NCI-H526 (cell line): ENCODE measurements around the gene STRN3.
A peak's percentile ranks its signal among the peaks of the same experiment; 100 is the strongest.
"Not testable (repeated sequence)": the region's sequence is repeated elsewhere in the genome, so short reads cannot be mapped to it uniquely, and the experiment has no call there.

Experiments used
- DNase-seq, 2 experiments: peaks; one replicate each; lab custom pipeline; 2025; lab: John Stamatoyannopoulos, UW

STRN3 gene

DNA sequence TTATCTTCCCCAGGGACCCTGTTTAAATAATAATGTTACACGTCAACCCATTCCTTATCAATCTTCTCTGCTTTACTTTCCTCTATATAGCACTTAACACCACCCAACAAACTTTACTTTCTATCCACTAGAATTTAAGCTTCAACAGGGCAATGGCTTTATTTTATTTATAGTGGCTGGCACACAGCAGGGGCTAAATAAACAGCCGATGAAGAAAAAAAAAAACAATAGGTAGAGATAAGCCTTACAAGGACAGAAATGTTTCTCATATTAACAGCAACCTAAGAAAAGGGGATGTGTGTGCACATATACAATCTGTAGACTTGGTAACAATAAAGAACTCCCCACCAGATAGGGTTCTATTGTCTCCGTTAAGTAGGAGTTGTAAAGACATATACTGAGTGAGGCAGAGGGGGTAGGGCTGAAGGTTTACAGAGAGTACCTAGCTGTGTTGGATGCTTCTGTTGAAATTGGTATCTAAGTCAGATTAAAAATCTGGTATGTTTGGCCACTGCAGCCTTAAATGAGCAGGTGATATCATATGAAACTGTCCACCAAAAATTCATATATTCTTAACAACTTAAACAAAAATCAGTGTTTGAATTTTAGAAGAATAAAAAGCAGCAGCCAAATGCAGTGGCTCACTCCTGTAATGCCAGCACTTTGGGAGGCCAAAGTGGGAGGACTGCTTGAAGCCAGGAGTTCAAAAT lies 25.4 kb downstream of the STRN3 start:
- no peak for DNase-seq

DNA sequence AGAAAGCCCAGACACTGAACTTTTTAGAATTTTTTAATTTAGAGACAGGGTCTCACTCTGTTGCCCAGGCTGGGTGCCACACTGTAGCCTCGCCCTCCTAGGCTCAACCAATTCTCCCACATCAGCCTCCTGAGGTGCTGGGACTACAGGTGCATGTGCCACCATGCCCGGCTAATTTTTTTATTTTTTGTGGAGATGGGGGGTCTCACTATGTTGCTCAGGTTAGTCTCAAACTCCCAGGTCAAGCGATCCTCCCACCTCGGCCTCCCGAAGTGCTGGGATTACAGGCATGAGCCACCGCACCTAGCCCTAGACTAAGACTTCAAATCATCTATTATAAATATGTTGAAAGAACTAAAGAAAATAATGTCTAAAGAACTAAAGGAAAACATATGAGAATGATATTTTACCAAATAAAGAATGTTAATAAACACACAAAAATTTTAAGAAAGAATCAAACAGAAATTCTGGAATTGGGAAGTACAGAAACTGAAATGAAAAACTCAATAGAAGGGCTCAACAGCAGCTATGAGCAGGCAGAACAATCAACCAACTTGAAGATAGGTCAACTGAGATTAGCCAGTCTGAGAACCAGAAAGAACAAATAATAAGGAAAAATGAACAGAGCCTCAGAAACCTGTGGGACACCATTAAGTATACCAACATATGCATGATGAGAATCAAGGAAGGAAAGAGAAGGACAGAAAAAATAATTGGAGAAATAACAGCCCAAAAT lies 27.0 kb downstream of the STRN3 start:
- no peak for DNase-seq

- no peak for DNase-seq
Observed at GRCh38 chr14:30998100-30998706, 28.0 kb downstream of the STRN3 start.

GRCh38 chr14:30996892-30997659 lies 29.1 kb downstream of the STRN3 start:
- no peak for DNase-seq

DNA sequence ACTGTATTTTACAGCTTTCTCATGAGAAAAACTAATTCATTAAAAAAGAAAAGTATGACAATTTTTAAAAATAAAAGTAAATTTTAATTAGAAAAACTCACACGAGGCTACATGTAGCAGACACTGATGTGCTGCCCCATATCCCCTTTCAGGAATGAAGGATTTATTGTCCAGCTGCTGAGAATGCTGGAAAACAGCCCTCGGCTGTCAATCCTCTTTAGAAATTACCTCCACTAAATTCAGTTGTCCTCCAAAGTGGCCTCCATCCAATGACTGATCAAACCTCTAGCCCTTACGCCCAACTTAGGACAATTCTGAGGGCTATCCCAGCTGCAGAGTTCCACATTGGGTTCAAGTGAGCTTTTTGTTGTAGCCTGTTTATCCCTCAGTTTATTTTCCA lies 30.5 kb downstream of the STRN3 start:
- no peak for DNase-seq

- no peak for DNase-seq
Observed at GRCh38 chr14:30994681-30995620, 31.2 kb downstream of the STRN3 start.

- DNase-seq = no peak
Observed at GRCh38 chr14:30993071-30993470, 33.1 kb downstream of the STRN3 start.

GRCh38 chr14:30991408-30991807 lies 34.8 kb downstream of the STRN3 start:
- no peak for DNase-seq

GRCh38 chr14:30990770-30991169 lies 35.4 kb downstream of the STRN3 start:
- DNase-seq = no peak

DNA sequence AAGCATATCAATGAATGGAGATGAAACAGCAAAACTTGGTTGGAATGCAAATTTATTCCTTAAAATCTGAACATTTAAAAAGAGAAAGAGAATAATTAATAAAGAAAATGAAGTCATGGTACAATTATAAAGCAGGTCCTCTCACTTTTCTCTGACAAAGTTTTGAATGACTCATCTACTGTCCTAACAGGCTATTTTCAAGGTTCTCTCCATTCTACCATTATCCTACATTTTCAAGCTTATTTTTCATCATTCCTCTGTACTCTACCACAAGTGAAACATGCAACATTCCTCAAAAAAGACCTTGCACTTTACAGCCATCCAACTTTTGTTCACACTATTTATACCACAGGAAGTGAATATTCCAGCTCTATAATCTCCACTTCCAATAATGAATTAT lies 37.7 kb downstream of the STRN3 start:
- no peak for DNase-seq

- DNase-seq = no peak
Observed at GRCh38 chr14:30985796-30986195, 40.4 kb downstream of the STRN3 start.

DNA sequence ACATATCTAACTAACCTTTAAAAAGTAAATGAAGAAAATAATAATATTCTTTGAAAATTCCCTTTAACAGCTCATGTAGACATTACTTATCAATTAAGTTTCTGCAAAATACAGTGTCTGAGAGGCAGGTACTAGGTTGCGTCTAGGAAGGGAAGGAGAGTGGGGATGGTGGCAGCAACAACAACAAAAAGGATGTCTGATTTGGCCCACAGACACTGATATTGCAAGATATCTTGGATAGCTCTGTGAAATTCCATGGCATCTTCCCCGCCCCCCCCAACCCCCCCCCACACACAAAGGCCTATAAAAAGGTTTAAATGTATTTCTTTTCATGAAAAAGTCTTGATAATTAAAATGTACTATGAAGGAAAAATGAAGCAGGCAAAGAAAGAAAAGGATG lies 42.3 kb downstream of the STRN3 start:
- DNase-seq = no peak

GRCh38 chr14:30982533-30982932 lies 43.6 kb downstream of the STRN3 start:
- DNase-seq = no peak

GRCh38 chr14:30980980-30981379 lies 45.2 kb downstream of the STRN3 start:
- DNase-seq = no peak

DNA sequence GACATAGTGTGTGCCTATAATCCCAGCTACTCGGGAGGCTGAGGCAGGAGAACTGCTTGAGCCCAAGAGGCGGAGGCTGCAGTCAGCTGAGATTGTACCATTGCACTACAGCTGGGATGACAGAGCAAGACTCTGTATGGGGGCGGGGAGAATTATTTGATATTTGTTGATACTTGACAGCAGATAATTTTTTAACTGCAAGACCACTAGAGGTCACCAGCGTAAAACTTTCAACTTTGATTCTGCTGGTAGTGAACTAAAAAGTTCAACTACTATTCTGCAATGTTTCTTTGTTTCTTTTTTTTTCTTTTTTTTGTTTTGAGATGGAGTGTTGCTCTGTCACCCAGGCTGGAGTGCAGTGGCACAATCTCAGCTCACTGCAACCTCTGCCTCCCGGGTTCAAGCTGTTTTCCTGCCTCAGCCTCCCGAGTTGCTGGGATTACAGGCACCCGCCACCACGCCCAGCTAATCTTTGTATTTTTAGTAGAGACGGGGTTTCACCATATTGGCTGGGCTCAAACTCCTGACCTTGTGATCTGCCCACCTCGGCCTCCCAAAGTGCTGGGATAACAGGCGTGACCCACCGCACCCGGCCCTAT lies 46.0 kb downstream of the STRN3 start:
- DNase-seq = peak in 1 of 2 experiments; percentile 67

DNA sequence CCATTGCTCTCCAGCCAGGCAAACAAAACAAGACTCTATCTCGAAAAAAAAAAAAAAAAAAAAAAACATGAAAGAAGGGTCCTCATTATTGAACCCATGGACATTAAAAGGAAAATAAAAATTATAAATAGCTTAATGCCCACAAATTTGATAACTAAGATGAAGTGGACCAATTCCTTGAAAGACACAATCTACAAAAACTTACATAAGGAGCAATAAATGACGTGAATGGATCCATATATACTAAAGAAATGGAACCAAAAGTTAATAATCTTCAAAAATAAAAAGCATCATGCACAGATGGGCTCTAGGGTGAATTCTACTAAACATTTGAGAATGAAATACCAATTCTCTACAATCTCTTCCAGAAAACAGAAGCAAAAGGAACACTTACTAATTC lies 48.4 kb downstream of the STRN3 start:
- DNase-seq = no peak

DNA sequence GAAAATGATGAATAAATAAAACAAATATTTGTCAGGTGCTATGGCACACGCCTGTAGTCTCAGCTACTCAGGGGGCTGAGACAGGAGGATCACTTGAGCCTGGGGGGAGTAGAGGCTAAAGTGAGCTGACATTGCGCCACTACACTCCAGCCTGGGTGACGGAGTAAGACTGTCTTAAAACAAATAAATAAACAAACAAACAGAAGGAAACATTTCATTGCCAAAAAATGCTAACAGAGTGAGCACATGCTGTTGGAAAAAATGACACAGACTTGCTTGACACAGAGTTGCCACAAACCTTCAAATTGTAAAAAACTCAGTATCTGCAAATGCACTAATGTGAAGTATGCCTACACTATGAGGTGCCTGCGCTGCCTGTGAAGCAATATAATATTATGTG lies 51.6 kb downstream of the STRN3 start:
- DNase-seq = no peak

GRCh38 chr14:30972882-30973582 lies 53.1 kb downstream of the STRN3 start:
- DNase-seq = no peak

DNA sequence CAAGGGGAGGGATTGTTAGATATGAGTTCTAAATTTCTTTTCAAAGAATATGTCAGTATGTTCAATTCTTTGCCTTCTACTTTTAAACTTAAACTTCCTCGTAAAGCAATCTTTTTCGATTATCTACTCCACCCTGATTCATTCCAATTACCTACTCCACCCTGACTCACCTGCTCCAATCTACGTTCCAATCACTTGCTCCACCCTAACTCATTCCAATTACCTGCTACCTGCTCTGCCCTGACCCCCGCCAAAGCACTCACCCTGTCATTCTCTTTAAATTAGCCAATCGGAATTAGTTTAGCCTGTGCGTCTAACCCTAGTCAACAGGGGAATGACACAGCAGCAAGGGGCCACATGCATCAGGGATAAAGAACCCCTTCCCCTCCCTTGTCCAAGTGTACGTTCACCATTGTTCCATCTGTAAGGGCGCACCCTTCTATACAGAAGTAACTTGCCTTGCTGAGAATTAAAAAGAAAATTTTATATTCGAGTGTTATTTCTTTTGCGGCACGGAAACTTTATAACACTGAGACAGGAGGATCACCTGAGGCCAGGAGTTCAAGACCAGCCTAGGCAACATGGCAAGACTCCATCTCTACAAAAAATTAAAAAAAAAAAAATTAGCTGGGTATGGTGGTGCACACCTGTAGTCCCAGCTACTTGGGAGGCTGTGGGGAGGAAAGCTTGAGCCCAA lies 54.0 kb downstream of the STRN3 start:
- DNase-seq = not testable (repeated sequence)

DNA sequence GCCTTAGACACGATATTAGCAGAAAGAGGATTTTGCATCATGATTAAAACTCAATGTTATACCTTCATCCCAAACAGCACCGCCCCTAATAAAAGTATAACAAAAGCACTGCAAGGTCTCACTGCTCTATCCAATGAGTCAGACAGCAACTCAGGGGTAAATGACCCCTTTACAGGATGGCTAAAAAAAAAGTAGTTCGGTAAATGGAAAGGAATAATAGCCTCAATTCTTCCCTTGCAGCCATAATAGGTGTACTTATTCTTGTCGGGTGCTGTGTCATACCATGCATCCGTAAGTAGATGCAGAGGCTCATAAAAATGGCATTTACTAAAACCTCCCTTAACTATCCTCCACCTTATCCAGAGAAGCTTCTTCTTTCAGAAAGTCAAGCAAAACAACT lies 54.6 kb downstream of the STRN3 start:
- no peak for DNase-seq
